Activated CD8-positive, alpha-beta T cell treated with anti-CD3 and anti-CD28 coated beads for 36 hours (primary cell): ENCODE measurements around the gene EPHB1. TPM values are rescaled to one million over a fixed set of nuclear protein-coding genes. Genes with fewer than 3 reads are reported as not detected.

Experiments
- ATAC-seq: fragments of 200-7000 bp; cut with Tn5 transposase; one replicate; pipeline ENCODE4 v1.10.0; 2021; ENCODE audit warnings: mild to moderate bottlenecking, moderate library complexity
- CTCF ChIA-PET: fragments of 350-600 bp; sonication (Branson Sonifier 250); formaldehyde crosslinking; loops from one replicate; lab custom pipeline; 2021; ENCODE audit warnings: antibody characterized with exemption; lab: Charles Lee
- POLR2A ChIA-PET: fragments of 350-600 bp; sonication (Branson Sonifier 250); formaldehyde crosslinking; loops from one replicate; lab custom pipeline; 2021; ENCODE audit warnings: antibody characterized with exemption; lab: Charles Lee
- DNase-seq: peaks from one replicate; pipeline ENCODE4 v3.0.0-alpha.2; 2020
- H3K27ac Mint-ChIP-seq: one replicate; pipeline ENCODE4 v1.8.0; 2021; ENCODE audit warnings: mild to moderate bottlenecking, mixed read lengths
- H3K27me3 Mint-ChIP-seq: one replicate; pipeline ENCODE4 v1.8.0; 2021; ENCODE audit warnings: mixed read lengths
- H3K36me3 Mint-ChIP-seq: one replicate; pipeline ENCODE4 v1.8.0; 2021; ENCODE audit warnings: low read depth, mixed read lengths
- H3K4me1 Mint-ChIP-seq: one replicate; pipeline ENCODE4 v1.8.0; 2021; ENCODE audit warnings: low read depth, mixed read lengths
- H3K4me3 Mint-ChIP-seq: one replicate; pipeline ENCODE4 v1.8.0; 2021; ENCODE audit warnings: mild to moderate bottlenecking, moderate library complexity, mixed read lengths
- H3K9me3 Mint-ChIP-seq: one replicate; pipeline ENCODE4 v1.8.0; 2021; ENCODE audit warnings: mixed read lengths
- intact Hi-C: fragments of 100-400 bp; cut with micrococcal nuclease; formaldehyde crosslinking; loops from one replicate; pipeline ENCODE4 v1.10.0; 2022
- total RNA-seq, 2 experiments: library from RNA; stranded (reverse); gene quantifications; one replicate each; pipeline ENCODE4 v1.2.3, GENCODE V29; 2021
- TF ChIP-seq, protein P1 (sequence below): fragments of 200-600 bp; IDR thresholded peaks from one replicate; pipeline ENCODE4 v1.8.0; 2022; ENCODE audit warnings: antibody characterized with exemption, mild to moderate bottlenecking

EPHB1 gene
- total RNA-seq, 2 experiments from 2014 or later, result 0.78 TPM; not detected in 1

DNA sequence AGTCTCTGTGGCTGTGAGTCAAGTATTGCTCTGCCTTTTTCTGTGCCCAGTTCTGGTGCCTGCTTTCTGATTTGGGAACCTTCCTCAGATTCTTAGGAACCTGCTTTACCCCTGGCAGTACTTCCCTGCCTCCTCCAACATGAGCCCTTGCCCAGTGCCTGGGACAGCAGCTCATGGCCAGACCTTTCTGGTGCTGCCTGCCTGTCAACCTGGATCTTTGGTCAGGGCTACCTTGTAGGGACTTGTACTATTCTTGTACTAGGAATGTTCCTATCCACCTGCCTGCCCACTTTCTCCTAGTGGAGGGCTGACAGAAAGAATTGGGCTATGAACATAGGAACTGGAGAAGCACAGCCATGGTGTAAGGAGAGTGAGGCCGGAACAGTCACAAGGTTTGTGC is 28.8 kb upstream of the EPHB1 start:
- DNase-seq, result no peak
- ATAC-seq, result no peak
- no peak overlapping the region for H3K4me3 Mint-ChIP-seq

DNA sequence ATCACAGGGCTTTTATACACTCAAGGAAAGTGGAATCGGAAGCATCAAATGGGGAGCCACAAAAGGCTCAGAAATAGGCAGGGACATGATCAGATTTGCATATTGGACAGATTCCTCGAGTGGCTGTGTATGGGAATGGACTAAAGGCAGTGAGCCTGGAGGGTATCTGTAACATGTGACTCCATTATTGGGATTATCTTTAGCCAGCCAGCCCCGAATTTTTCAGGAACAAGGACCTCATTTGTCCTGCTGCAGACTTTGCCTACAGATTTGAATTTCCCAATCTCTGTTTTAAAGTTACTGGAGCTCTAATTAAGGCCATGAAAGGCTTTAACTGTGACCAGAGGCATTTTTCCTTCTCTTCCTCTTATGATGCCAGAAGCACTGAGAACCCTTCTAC is 26.9 kb upstream of the EPHB1 start:
- ChIA-PET POLR2A (no interaction called here), CTCF (no interaction called here)
- DNase-seq (no peak), ATAC-seq (no peak)
- intact Hi-C loops, result no loop called here
- Mint-ChIP-seq H3K36me3 (no peaks in the 10 kb centered on the region), H3K27ac (no peak overlapping the region), H3K4me1 (no peaks in the 10 kb centered on the region), H3K4me3 (no peak overlapping the region), H3K27me3 (no peaks in the 10 kb centered on the region), H3K9me3 (no peaks in the 10 kb centered on the region)
- TF ChIP-seq, protein P1, sequence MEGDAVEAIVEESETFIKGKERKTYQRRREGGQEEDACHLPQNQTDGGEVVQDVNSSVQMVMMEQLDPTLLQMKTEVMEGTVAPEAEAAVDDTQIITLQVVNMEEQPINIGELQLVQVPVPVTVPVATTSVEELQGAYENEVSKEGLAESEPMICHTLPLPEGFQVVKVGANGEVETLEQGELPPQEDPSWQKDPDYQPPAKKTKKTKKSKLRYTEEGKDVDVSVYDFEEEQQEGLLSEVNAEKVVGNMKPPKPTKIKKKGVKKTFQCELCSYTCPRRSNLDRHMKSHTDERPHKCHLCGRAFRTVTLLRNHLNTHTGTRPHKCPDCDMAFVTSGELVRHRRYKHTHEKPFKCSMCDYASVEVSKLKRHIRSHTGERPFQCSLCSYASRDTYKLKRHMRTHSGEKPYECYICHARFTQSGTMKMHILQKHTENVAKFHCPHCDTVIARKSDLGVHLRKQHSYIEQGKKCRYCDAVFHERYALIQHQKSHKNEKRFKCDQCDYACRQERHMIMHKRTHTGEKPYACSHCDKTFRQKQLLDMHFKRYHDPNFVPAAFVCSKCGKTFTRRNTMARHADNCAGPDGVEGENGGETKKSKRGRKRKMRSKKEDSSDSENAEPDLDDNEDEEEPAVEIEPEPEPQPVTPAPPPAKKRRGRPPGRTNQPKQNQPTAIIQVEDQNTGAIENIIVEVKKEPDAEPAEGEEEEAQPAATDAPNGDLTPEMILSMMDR, result no peak

More for the DNA sequence above, 28.8 kb upstream of the EPHB1 start:
- intact Hi-C loops, result no loop called here
- no peaks in the 10 kb centered on the region for H3K4me1 Mint-ChIP-seq
- H3K27me3 Mint-ChIP-seq, result no peaks in the 10 kb centered on the region
- no peaks in the 10 kb centered on the region for H3K9me3 Mint-ChIP-seq
- CTCF ChIA-PET, result no interaction called here
- no peak overlapping the region for H3K27ac Mint-ChIP-seq
- POLR2A ChIA-PET, result no interaction called here
- TF ChIP-seq, protein P1, result no peak
- no peaks in the 10 kb centered on the region for H3K36me3 Mint-ChIP-seq

DNA sequence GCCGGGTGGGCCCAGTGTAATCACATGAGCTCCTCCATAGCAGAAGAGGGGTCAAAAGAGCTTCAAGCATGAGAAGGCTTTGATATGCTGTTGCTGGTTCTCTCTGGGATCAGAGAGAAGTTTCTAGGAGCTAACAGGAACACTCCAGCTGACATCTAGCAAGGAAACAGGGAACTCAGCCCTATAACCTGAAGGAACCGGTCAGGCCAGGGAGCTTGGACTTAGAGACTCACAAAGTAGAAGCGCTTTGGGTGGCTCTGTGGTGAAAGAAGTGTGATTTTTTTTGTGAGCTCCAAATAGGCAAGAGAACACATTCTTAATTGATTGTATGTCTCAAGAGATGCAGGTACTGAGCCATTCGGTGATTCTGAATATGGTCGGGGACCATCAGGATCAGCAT is 26.2 kb upstream of the EPHB1 start:
- ChIA-PET CTCF (no interaction called here), POLR2A (no interaction called here)
- ATAC-seq (no peak), DNase-seq (no peak)
- H3K36me3 Mint-ChIP-seq, result no peaks in the 10 kb centered on the region
- no peaks in the 10 kb centered on the region for H3K9me3 Mint-ChIP-seq
- H3K27me3 Mint-ChIP-seq, result peaks cover 3% of the 10 kb centered on the region
- H3K4me3 Mint-ChIP-seq, result no peak overlapping the region
- TF ChIP-seq, protein P1, result no peak
- no peaks in the 10 kb centered on the region for H3K4me1 Mint-ChIP-seq
- no peak overlapping the region for H3K27ac Mint-ChIP-seq
- intact Hi-C loops, result no loop called here

DNA sequence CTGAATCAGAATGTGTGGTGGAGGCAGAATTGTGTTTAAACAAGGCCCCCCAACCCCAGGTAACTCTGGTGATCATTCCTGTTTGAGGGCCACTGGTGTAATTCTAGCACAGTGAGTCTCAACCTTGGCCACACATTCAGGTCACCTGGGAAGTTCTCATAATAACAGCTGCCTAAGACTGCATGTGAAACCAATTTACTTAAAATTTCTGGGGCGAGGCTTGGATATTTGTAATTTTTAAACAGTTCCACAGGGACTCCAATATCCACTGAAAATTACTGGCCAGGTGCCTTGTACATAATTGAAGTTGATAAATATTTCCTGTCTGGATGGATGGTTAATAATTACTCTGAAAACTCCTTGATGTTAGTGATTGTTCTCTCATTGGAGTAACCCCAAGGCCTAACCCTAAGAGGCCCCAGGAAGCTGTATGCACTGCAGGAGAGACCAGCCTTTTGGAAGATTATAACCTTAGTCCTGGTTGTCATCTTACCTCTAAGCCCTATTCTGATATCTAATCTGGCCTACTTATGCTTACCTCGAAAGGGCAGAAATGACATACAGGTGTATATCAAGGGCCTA is 25.7 kb upstream of the EPHB1 start:
- no peaks in the 10 kb centered on the region for H3K9me3 Mint-ChIP-seq
- no peaks in the 10 kb centered on the region for H3K4me1 Mint-ChIP-seq
- no peaks in the 10 kb centered on the region for H3K36me3 Mint-ChIP-seq
- H3K27ac Mint-ChIP-seq, result no peak overlapping the region
- intact Hi-C loops, result no loop called here
- DNase-seq (no peak), ATAC-seq (no peak)
- CTCF ChIA-PET, result no interaction called here
- TF ChIP-seq, protein P1, result no peak
- peaks cover 5% of the 10 kb centered on the region for H3K27me3 Mint-ChIP-seq
- POLR2A ChIA-PET, result no interaction called here
- no peak overlapping the region for H3K4me3 Mint-ChIP-seq

DNA sequence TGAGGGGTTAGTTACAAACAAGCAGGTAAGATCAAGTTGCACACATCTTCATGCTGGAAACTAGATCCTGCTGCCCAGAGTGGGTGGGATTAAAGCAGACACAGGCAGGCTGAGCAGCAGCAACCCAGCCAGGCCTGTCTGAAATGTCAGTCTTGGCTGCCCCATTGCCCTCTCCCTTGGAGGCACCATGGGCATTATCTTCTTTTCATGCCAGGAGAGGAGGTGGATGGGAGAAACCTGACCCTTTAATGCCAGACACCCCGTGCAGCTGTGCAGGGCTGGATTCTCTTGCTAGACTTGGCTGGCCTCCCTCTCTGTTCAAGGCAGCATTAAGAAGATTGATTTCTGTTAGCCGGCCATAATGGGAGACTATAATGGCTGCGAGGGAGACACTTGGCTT is 23.0 kb upstream of the EPHB1 start:
- POLR2A ChIA-PET, result no interaction called here
- ATAC-seq (no peak), DNase-seq (no peak)
- TF ChIP-seq, protein P1, result no peak
- H3K27ac Mint-ChIP-seq, result no peak overlapping the region
- H3K4me1 Mint-ChIP-seq, result peaks cover 2% of the 10 kb centered on the region
- no peaks in the 10 kb centered on the region for H3K9me3 Mint-ChIP-seq
- no peak overlapping the region for H3K4me3 Mint-ChIP-seq
- peaks cover 5% of the 10 kb centered on the region for H3K27me3 Mint-ChIP-seq
- CTCF ChIA-PET, result interaction anchor here (1.1 kb wide), 1 partner anchor 17 kb away, joined by 3 read pairs; no protein-coding TSS in a partner anchor
- intact Hi-C loops, result no loop called here
- no peaks in the 10 kb centered on the region for H3K36me3 Mint-ChIP-seq
